Measurements from ENCODE around the gene MOB3B.

MOB3B gene

GRCh38 chr9:27474305-27474704 lies 55.3 kb downstream of the MOB3B start:
- H3K4ac ChIP-seq (ENCODE audit: low read depth, low read length): no peak overlapping the region
- no peak overlapping the region for H2AK5ac ChIP-seq (ENCODE audit: low read length)
- no peak overlapping the region for H3K23ac ChIP-seq (ENCODE audit: low read length)
- H4K91ac ChIP-seq (ENCODE audit: low read depth, low read length): no peak overlapping the region
- no peak overlapping the region for H2BK12ac ChIP-seq (ENCODE audit: low read length)
- H3K4me2 ChIP-seq (ENCODE audit: low read length): no peak overlapping the region
- no peak overlapping the region for H3K4me3 ChIP-seq (ENCODE audit: low read depth, low read length)
- DNase-seq: no peak
- H2BK120ac ChIP-seq (ENCODE audit: insufficient read depth, low read length, poor library complexity): no peak overlapping the region
- peaks cover 3 to 16% of the 10 kb centered on the region in 2 experiments for H3K4me1 ChIP-seq (ENCODE audit: control insufficient read depth in 1 of 2, insufficient read depth in 2 of 2, low read length in 2 of 2)
- H3K79me1 ChIP-seq (ENCODE audit: low read length): peaks cover under 1% of the 10 kb centered on the region
- no peak overlapping the region for H4K12ac ChIP-seq (ENCODE audit: low read depth, low read length)
- H2BK5ac ChIP-seq (ENCODE audit: low read depth, low read length, poor library complexity): no peak overlapping the region
- no peaks in the 10 kb centered on the region for H3K9me3 ChIP-seq (ENCODE audit: insufficient read depth, low read depth, low read length)
- H3K14ac ChIP-seq (ENCODE audit: low read length): no peak overlapping the region
- H4K8ac ChIP-seq (ENCODE audit: low read depth, low read length): no peak overlapping the region
- H3K27ac ChIP-seq (ENCODE audit: low read depth, low read length): no peak overlapping the region
- no peak overlapping the region for H2AFZ ChIP-seq (ENCODE audit: insufficient read depth, low read length, poor library complexity)
- H3K27me3 ChIP-seq (ENCODE audit: insufficient read depth, low read length): no peaks in the 10 kb centered on the region
- no peaks in the 10 kb centered on the region for H3K79me2 ChIP-seq (ENCODE audit: control insufficient read depth, insufficient read depth, low read length, poor library complexity)
- no CpG with 5 or more reads among the region's 1 CpG for WGBS (ENCODE audit: extremely low coverage, insufficient coverage, insufficient read length)
- no peak overlapping the region for H3K9ac ChIP-seq (ENCODE audit: low read length)
- no peak overlapping the region for H3K18ac ChIP-seq (ENCODE audit: low read length)
- peaks cover 0 to under 1% of the 10 kb centered on the region in 2 experiments for H3K36me3 ChIP-seq (ENCODE audit: control insufficient read depth in 1 of 2, insufficient read depth in 2 of 2, low read length in 2 of 2)

GRCh38 chr9:27473111-27473529 lies 56.5 kb downstream of the MOB3B start:
- Histone ChIP-seq H3K36me3 (ENCODE audit: control insufficient read depth in 1 of 2, insufficient read depth in 2 of 2, low read length in 2 of 2) (peaks cover 0 to 3% of the 10 kb centered on the region in 2 experiments), H3K14ac (ENCODE audit: low read length) (no peak overlapping the region), H3K79me1 (ENCODE audit: low read length) (peaks cover 3% of the 10 kb centered on the region), H2BK5ac (ENCODE audit: low read depth, low read length, poor library complexity) (no peak overlapping the region), H4K91ac (ENCODE audit: low read depth, low read length) (no peak overlapping the region), H3K4me1 (ENCODE audit: control insufficient read depth in 1 of 2, insufficient read depth in 2 of 2, low read length in 2 of 2) (peaks cover 3 to 18% of the 10 kb centered on the region in 2 experiments), H2BK120ac (ENCODE audit: insufficient read depth, low read length, poor library complexity) (no peak overlapping the region), H3K79me2 (ENCODE audit: control insufficient read depth, insufficient read depth, low read length, poor library complexity) (no peaks in the 10 kb centered on the region), H2AFZ (ENCODE audit: insufficient read depth, low read length, poor library complexity) (no peak overlapping the region), H3K27me3 (ENCODE audit: insufficient read depth, low read length) (no peaks in the 10 kb centered on the region), H3K9ac (ENCODE audit: low read length) (no peak overlapping the region), H3K18ac (ENCODE audit: low read length) (no peak overlapping the region), H4K8ac (ENCODE audit: low read depth, low read length) (no peak overlapping the region), H2BK12ac (ENCODE audit: low read length) (no peak overlapping the region), H3K27ac (ENCODE audit: low read depth, low read length) (no peak overlapping the region), H2AK5ac (ENCODE audit: low read length) (no peak overlapping the region), H3K4me3 (ENCODE audit: low read depth, low read length) (no peak overlapping the region), H3K23ac (ENCODE audit: low read length) (no peak overlapping the region), H3K9me3 (ENCODE audit: insufficient read depth, low read depth, low read length) (no peaks in the 10 kb centered on the region), H3K4ac (ENCODE audit: low read depth, low read length) (no peak overlapping the region), H4K12ac (ENCODE audit: low read depth, low read length) (no peak overlapping the region), H3K4me2 (ENCODE audit: low read length) (no peak overlapping the region)
- WGBS (ENCODE audit: extremely low coverage, insufficient coverage, insufficient read length): no CpG with 5 or more reads among the region's 7 CpGs
- no peak for DNase-seq

- H3K27me3 ChIP-seq (ENCODE audit: insufficient read depth, low read length): no peaks in the 10 kb centered on the region
- no CpG with 5 or more reads among the region's 5 CpGs for WGBS (ENCODE audit: extremely low coverage, insufficient coverage, insufficient read length)
- H3K27ac ChIP-seq (ENCODE audit: low read depth, low read length): no peak overlapping the region
Measured at GRCh38 chr9:27472195-27472594, 57.4 kb downstream of the MOB3B start.

GRCh38 chr9:27471789-27472188 lies 57.8 kb downstream of the MOB3B start:
- H3K18ac ChIP-seq (ENCODE audit: low read length): no peak overlapping the region
- H4K91ac ChIP-seq (ENCODE audit: low read depth, low read length): no peak overlapping the region
- H4K12ac ChIP-seq (ENCODE audit: low read depth, low read length): no peak overlapping the region
- no peak overlapping the region for H2BK12ac ChIP-seq (ENCODE audit: low read length)
- H2BK120ac ChIP-seq (ENCODE audit: insufficient read depth, low read length, poor library complexity): no peak overlapping the region
- peaks cover 7 to 21% of the 10 kb centered on the region in 2 experiments for H3K4me1 ChIP-seq (ENCODE audit: control insufficient read depth in 1 of 2, insufficient read depth in 2 of 2, low read length in 2 of 2)
- H3K27me3 ChIP-seq (ENCODE audit: insufficient read depth, low read length): no peaks in the 10 kb centered on the region
- peaks cover 3% of the 10 kb centered on the region for H3K79me1 ChIP-seq (ENCODE audit: low read length)
- no peak overlapping the region for H2AFZ ChIP-seq (ENCODE audit: insufficient read depth, low read length, poor library complexity)
- H2AK5ac ChIP-seq (ENCODE audit: low read length): no peak overlapping the region
- H3K79me2 ChIP-seq (ENCODE audit: control insufficient read depth, insufficient read depth, low read length, poor library complexity): peaks cover 2% of the 10 kb centered on the region
- H4K8ac ChIP-seq (ENCODE audit: low read depth, low read length): no peak overlapping the region
- no peak overlapping the region for H3K9ac ChIP-seq (ENCODE audit: low read length)
- no peak overlapping the region for H3K14ac ChIP-seq (ENCODE audit: low read length)
- H3K4me2 ChIP-seq (ENCODE audit: low read length): no peak overlapping the region
- no peaks in the 10 kb centered on the region for H3K9me3 ChIP-seq (ENCODE audit: insufficient read depth, low read depth, low read length)
- no CpG with 5 or more reads among the region's 3 CpGs for WGBS (ENCODE audit: extremely low coverage, insufficient coverage, insufficient read length)
- H3K23ac ChIP-seq (ENCODE audit: low read length): no peak overlapping the region
- H3K4ac ChIP-seq (ENCODE audit: low read depth, low read length): no peak overlapping the region
- H3K36me3 ChIP-seq (ENCODE audit: control insufficient read depth in 1 of 2, insufficient read depth in 2 of 2, low read length in 2 of 2): peaks cover 0 to 3% of the 10 kb centered on the region in 2 experiments
- H2BK5ac ChIP-seq (ENCODE audit: low read depth, low read length, poor library complexity): no peak overlapping the region
- DNase-seq: no peak
- H3K4me3 ChIP-seq (ENCODE audit: low read depth, low read length): no peak overlapping the region
- H3K27ac ChIP-seq (ENCODE audit: low read depth, low read length): no peak overlapping the region

More at GRCh38 chr9:27472195-27472594, 57.4 kb downstream of the MOB3B start:
- H4K12ac ChIP-seq (ENCODE audit: low read depth, low read length): no peak overlapping the region
- no peak overlapping the region for H2BK12ac ChIP-seq (ENCODE audit: low read length)
- H3K9me3 ChIP-seq (ENCODE audit: insufficient read depth, low read depth, low read length): no peaks in the 10 kb centered on the region
- H2BK120ac ChIP-seq (ENCODE audit: insufficient read depth, low read length, poor library complexity): no peak overlapping the region
- peaks cover 2% of the 10 kb centered on the region for H3K79me2 ChIP-seq (ENCODE audit: control insufficient read depth, insufficient read depth, low read length, poor library complexity)
- H2AFZ ChIP-seq (ENCODE audit: insufficient read depth, low read length, poor library complexity): no peak overlapping the region
- no peak overlapping the region for H3K4ac ChIP-seq (ENCODE audit: low read depth, low read length)
- no peak overlapping the region for H3K4me3 ChIP-seq (ENCODE audit: low read depth, low read length)
- peaks cover 7 to 21% of the 10 kb centered on the region in 2 experiments for H3K4me1 ChIP-seq (ENCODE audit: control insufficient read depth in 1 of 2, insufficient read depth in 2 of 2, low read length in 2 of 2)
- H3K9ac ChIP-seq (ENCODE audit: low read length): no peak overlapping the region
- H3K23ac ChIP-seq (ENCODE audit: low read length): no peak overlapping the region
- H3K18ac ChIP-seq (ENCODE audit: low read length): no peak overlapping the region
- H2BK5ac ChIP-seq (ENCODE audit: low read depth, low read length, poor library complexity): no peak overlapping the region
- H4K8ac ChIP-seq (ENCODE audit: low read depth, low read length): no peak overlapping the region
- H3K4me2 ChIP-seq (ENCODE audit: low read length): no peak overlapping the region
- peaks cover 3% of the 10 kb centered on the region for H3K79me1 ChIP-seq (ENCODE audit: low read length)
- DNase-seq: no peak
- no peak overlapping the region for H4K91ac ChIP-seq (ENCODE audit: low read depth, low read length)
- no peak overlapping the region for H3K14ac ChIP-seq (ENCODE audit: low read length)
- peaks cover 0 to 3% of the 10 kb centered on the region in 2 experiments for H3K36me3 ChIP-seq (ENCODE audit: control insufficient read depth in 1 of 2, insufficient read depth in 2 of 2, low read length in 2 of 2)
- H2AK5ac ChIP-seq (ENCODE audit: low read length): no peak overlapping the region

All from trophoblast cell (in vitro differentiated cells and primary cell).